ENCODE measurements around the gene EIF4E2.

GRCh38 chr2:232523402-232523681 is 27.1 kb upstream of the EIF4E2 start:
- TF ChIP-seq TCF12 (IDR thresholded peaks at IDR 0.05; ENCODE audit: low read depth): no peak
- no peak for TF ChIP-seq REST (IDR thresholded peaks at IDR 0.05; ENCODE audit: low read depth)
- TF ChIP-seq FOXM1 (IDR thresholded peaks at IDR 0.05; ENCODE audit: borderline replicate concordance, low read depth): no peak
- TF ChIP-seq EGR1 (IDR thresholded peaks at IDR 0.05): no peak
- TF ChIP-seq CREB1 (IDR thresholded peaks at IDR 0.05; ENCODE audit: low read depth): no peak
- no peak for TF ChIP-seq MAX (IDR thresholded peaks at IDR 0.05)
- no peak for TF ChIP-seq EP300 (IDR thresholded peaks at IDR 0.05; ENCODE audit: borderline replicate concordance)
- no peak for TF ChIP-seq TEAD4 (IDR thresholded peaks at IDR 0.05)
- TF ChIP-seq USF1 (IDR thresholded peaks at IDR 0.05): no peak

Measured in Ishikawa (cell line).